Sigmoid colon (tissue), 4 donors: ENCODE data around the gene CBLB.

Experiments used
- CTCF ChIP-seq, 4 experiments: fragments of 450-650 bp in 3 of 4; fragments of 200-600 bp in 1 of 4; IDR thresholded peaks; one replicate each; pipeline ENCODE4 v1.5.1; 2016 to 2019; ENCODE audit warnings: antibody characterized with exemption in 4 of 4, mild to moderate bottlenecking in 3 of 4, moderate library complexity in 2 of 4
- EP300 ChIP-seq, 4 donors: sonication (generic); formaldehyde crosslinking; IDR thresholded peaks; one replicate each; pipeline ENCODE4 v1.6.1; 2017; ENCODE audit warnings: antibody characterized with exemption in 4 of 4
- POLR2A ChIP-seq, 2 donors: fragments of 450-650 bp; IDR thresholded peaks; one replicate each; pipeline ENCODE4 v1.6.1; 2016; ENCODE audit warnings: antibody characterized with exemption in 2 of 2, mild to moderate bottlenecking in 2 of 2, moderate library complexity in 2 of 2
- POLR2AphosphoS5 ChIP-seq, 4 donors: sonication (generic); formaldehyde crosslinking; IDR thresholded peaks; one replicate each; pipeline ENCODE4 v1.6.1; 2017; ENCODE audit warnings: antibody characterized with exemption in 4 of 4

GRCh38 chr3:105788593-105788992, 80.2 kb downstream of the CBLB start:
- TF ChIP-seq EP300 (IDR thresholded peaks at IDR 0.05) (no peak), CTCF (IDR thresholded peaks at IDR 0.05) (no peak), POLR2A (IDR thresholded peaks at IDR 0.05) (no peak), POLR2AphosphoS5 (IDR thresholded peaks at IDR 0.05) (no peak)
